GM12891 (cell line): ENCODE data around the gene SLC38A10.

Source experiments
- DNase-seq: peaks from one replicate; pipeline ENCODE4 v3.0.0; 2011; ENCODE audit warnings: low spot score; ENCODE audit not compliant: insufficient read length
- FAIRE-seq: peaks from 2 replicates; lab custom pipeline; 2011; peaks lifted over from hg19 to GRCh38; lab: Jason Lieb, UNC
- PAX5 ChIP-seq: IDR thresholded peaks from 2 replicates; pipeline ENCODE4 v1.6.1; 2011; ENCODE audit warnings: low read length, moderate library complexity, mild to moderate bottlenecking; ENCODE audit not compliant: insufficient read depth, severe bottlenecking
- POLR2A ChIP-seq: IDR thresholded peaks from 2 replicates; pipeline ENCODE4 v1.6.1; 2011; ENCODE audit warnings: low read depth, low read length, control low read depth
- POLR2AphosphoS5 ChIP-seq: IDR thresholded peaks from 2 replicates; pipeline ENCODE4 v1.6.1; 2011; ENCODE audit warnings: low read depth, low read length, control low read depth
- POU2F2 ChIP-seq: IDR thresholded peaks from 2 replicates; pipeline ENCODE4 v1.6.1; 2011; ENCODE audit warnings: low read depth, mild to moderate bottlenecking, control low read depth, low read length, moderate library complexity
- SPI1 ChIP-seq: IDR thresholded peaks from 2 replicates; pipeline ENCODE4 v1.6.1; 2011; ENCODE audit warnings: low read depth, low read length, control low read depth
- TAF1 ChIP-seq: IDR thresholded peaks from 2 replicates; pipeline ENCODE4 v1.6.1; 2011; ENCODE audit warnings: low read depth, low read length, control low read depth

The SLC38A10 gene

DNA sequence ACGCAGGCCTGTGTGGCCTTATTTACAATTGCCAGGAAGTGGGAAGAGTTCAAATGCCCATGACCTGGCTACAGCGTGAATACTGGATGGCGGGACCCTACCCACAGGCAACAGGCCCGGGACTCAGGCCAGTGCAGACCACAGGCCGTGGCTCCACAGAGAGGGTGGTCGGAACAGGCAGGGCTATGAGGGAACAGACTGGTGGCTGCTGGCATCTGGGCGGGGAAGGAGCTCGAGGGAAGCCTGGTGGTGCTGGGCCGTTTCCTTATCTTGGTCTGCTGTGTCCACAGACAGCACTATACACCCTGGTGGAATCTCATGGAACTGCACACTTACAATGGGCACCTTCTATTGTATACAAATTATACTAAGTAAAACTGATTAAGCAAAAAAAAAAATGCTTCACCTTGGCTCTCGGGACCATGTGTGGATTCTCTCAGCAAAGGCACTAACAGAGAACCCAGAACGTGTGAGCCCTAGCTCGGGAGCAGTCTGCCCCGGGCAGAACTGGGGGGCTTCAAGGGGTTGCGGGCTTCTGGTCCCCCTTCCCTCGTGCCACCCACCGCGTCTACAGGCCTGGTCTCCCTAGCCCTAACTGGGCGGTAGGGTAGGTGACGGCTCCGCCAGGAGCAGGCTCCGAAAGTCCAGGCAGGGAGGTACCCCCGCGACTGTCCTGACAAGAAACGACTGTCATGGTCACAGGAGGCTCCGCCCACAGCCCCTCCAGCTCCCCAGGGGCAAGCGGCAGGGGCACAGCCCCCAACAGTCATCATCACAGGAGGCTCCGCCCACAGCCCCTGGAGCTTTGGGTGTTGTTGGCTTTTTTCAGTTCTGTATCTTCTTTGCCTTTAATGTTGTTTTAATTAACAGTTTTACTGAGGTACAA is 94.2 kb downstream of the SLC38A10 start:
- DNase-seq (peak; percentile 80), FAIRE-seq (no peak)
- TF ChIP-seq POLR2AphosphoS5: no peak
- TF ChIP-seq SPI1: no peak
- no peak for TF ChIP-seq TAF1
- no peak for TF ChIP-seq PAX5
- no peak for TF ChIP-seq POLR2A
- no peak for TF ChIP-seq POU2F2

- TF ChIP-seq POLR2AphosphoS5: no peak
- no peak for TF ChIP-seq SPI1
- no peak for TF ChIP-seq POLR2A
- no peak for TF ChIP-seq POU2F2
- TF ChIP-seq TAF1: no peak
- no peak for DNase-seq
- no peak for FAIRE-seq
Observed at GRCh38 chr17:81200201-81200600, 94.9 kb downstream of the SLC38A10 start.

DNA sequence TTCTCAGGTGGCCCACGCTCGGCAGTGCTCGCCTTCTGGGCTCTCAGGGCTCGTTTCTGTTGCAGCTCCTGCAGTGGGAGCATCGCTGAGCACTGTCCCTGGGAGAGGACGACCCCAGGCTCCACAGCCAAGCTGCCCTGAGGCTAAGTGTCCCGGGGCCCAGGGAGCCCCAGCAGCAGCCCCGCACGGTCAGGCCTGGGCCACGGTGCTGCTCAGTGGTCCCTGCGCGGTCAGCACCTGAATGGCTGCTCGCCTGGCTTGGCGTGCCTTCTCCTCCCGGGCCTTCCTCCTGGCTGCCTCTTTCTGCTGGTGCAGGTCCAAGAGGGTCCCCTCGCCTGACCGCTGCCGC is 95.7 kb downstream of the SLC38A10 start:
- TF ChIP-seq POLR2A (no peak), SPI1 (no peak), POLR2AphosphoS5 (no peak), PAX5 (no peak), POU2F2 (no peak), TAF1 (no peak)
- DNase-seq (no peak), FAIRE-seq (no peak)

DNA sequence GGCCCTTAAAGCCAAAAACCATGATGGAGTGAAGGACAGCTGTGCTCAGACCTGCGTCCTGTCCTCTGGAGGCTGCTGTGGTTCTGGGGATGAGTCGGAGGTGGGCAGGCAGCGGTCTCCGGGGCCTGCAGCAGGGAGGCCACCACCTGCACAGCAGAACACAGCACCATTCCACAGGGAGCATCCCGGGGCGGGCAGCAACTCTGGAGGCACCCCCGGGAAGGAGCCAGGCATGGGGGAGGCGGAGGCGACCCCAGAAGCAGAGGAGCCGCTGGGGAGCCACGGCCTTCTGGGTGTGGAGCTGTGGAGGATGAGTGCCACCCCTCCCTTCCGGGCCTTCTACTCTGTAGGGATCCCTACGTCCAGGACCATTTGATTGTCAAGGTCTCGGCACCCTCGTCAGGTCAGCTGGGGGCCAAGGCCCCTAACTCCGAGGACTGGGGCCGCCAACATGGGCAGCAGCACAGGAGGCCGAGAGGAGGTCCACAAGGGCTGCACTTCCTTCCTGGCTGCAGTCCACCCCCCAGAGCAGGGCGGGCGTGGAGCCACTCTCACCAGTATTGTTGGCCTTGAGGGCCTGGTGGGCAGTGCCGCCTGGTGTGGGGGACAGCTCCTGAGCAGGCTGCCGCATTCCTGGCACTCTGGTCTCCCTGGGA is 96.2 kb downstream of the SLC38A10 start:
- TF ChIP-seq PAX5 (no peak), POU2F2 (no peak), TAF1 (no peak), POLR2AphosphoS5 (no peak), POLR2A (no peak), SPI1 (no peak)
- no peak for FAIRE-seq
- DNase-seq: no peak

DNA sequence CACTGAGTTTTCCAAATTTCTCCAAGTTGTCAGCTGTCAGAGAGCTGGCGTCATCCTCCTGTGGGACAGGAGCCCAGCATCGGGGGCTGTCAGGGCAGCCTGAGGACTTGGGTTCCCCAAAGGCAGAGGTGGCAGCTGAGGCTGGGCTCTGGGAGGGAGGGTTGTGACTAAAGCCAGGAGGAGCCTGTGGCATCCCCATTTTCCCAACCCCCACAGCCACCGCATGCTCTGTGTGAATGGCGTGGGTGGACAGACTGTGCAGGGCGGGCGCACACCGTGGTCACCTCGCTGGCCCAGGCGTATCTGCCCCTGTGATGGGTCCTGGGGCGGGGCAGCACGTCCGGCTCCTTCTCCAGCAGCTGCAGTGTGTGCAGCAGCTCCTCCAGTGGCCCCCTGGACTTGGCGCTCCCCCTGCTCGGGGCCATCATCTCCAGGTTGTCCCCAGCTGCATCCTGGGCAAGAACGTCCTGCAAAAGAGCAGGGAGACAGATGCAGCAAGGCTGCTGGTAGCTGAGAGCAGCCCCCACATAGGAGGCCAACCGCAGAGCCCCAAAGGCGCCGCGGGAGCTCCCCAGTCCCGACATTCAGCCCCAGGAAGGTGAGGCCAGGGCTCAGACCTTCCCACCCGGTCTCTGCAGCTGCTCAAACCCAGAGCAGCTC is 97.1 kb downstream of the SLC38A10 start:
- FAIRE-seq (no peak), DNase-seq (no peak)
- no peak for TF ChIP-seq POU2F2
- no peak for TF ChIP-seq PAX5
- no peak for TF ChIP-seq POLR2A
- TF ChIP-seq POLR2AphosphoS5: no peak
- TF ChIP-seq TAF1: no peak
- TF ChIP-seq SPI1: no peak

GRCh38 chr17:81197409-81197795 is 97.7 kb downstream of the SLC38A10 start:
- FAIRE-seq (no peak), DNase-seq (no peak)
- no peak for TF ChIP-seq POLR2AphosphoS5
- no peak for TF ChIP-seq TAF1
- TF ChIP-seq POLR2A: no peak
- no peak for TF ChIP-seq POU2F2
- TF ChIP-seq SPI1: no peak
- TF ChIP-seq PAX5: no peak

- FAIRE-seq: no peak
- no peak for TF ChIP-seq POLR2A
- TF ChIP-seq TAF1: no peak
- TF ChIP-seq SPI1: no peak
- TF ChIP-seq POLR2AphosphoS5: no peak
- TF ChIP-seq PAX5: no peak
- no peak for TF ChIP-seq POU2F2
- no peak for DNase-seq
Observed at GRCh38 chr17:81196505-81197408, 98.3 kb downstream of the SLC38A10 start.

GRCh38 chr17:81195941-81196495 is 99.1 kb downstream of the SLC38A10 start:
- DNase-seq (no peak), FAIRE-seq (no peak)
- TF ChIP-seq POLR2A (no peak), PAX5 (no peak), POU2F2 (no peak), POLR2AphosphoS5 (no peak), SPI1 (no peak), TAF1 (no peak)
